ENCODE measurements around the gene NAA16.

The NAA16 gene

GRCh38 chr13:41313659-41314197, 2.7 kb downstream of the NAA16 start:
- H3K4me3 ChIP-seq (ENCODE audit: low read length) = peak overlapping the region; percentile 88
- no peak for TF ChIP-seq CTCF (conservative IDR thresholded peaks at IDR 0.05; ENCODE audit: low read length)
- no peak for DNase-seq (ENCODE audit: low read depth)

- no peak for TF ChIP-seq CTCF (conservative IDR thresholded peaks at IDR 0.05; ENCODE audit: low read length)
- peak; percentile 92 for DNase-seq (ENCODE audit: low read depth)
- H3K4me3 ChIP-seq (ENCODE audit: low read length) = peak overlapping the region; percentile 8; the same call in 1 of the 2 replicates
Measured at GRCh38 chr13:41315443-41316047, 4.5 kb downstream of the NAA16 start.

GRCh38 chr13:41317243-41317642, 6.2 kb downstream of the NAA16 start:
- TF ChIP-seq CTCF (conservative IDR thresholded peaks at IDR 0.05; ENCODE audit: low read length) = no peak
- DNase-seq (ENCODE audit: low read depth) = no peak
- no peak overlapping the region for H3K4me3 ChIP-seq (ENCODE audit: low read length)

- no peak overlapping the region for H3K4me3 ChIP-seq (ENCODE audit: low read length)
- no peak for DNase-seq (ENCODE audit: low read depth)
- no peak for TF ChIP-seq CTCF (conservative IDR thresholded peaks at IDR 0.05; ENCODE audit: low read length)
Measured at GRCh38 chr13:41325752-41326151, 14.7 kb downstream of the NAA16 start.

GRCh38 chr13:41326661-41327060, 15.6 kb downstream of the NAA16 start:
- no peak overlapping the region for H3K4me3 ChIP-seq (ENCODE audit: low read length)
- DNase-seq (ENCODE audit: low read depth) = no peak
- TF ChIP-seq CTCF (conservative IDR thresholded peaks at IDR 0.05; ENCODE audit: low read length) = no peak

GRCh38 chr13:41327994-41328790, 17.1 kb downstream of the NAA16 start:
- no peak for TF ChIP-seq CTCF (conservative IDR thresholded peaks at IDR 0.05; ENCODE audit: low read length)
- no peak overlapping the region for H3K4me3 ChIP-seq (ENCODE audit: low read length)
- DNase-seq (ENCODE audit: low read depth) = no peak

- no peak for DNase-seq (ENCODE audit: low read depth)
- H3K4me3 ChIP-seq (ENCODE audit: low read length) = no peak overlapping the region
- no peak for TF ChIP-seq CTCF (conservative IDR thresholded peaks at IDR 0.05; ENCODE audit: low read length)
Measured at GRCh38 chr13:41332829-41333228, 21.8 kb downstream of the NAA16 start.

All from AG10803 (cell line).